OCI-LY7 (cell line): Measurements from ENCODE around the gene S1PR5. TPM values are rescaled to one million over a fixed set of nuclear protein-coding genes. Genes with fewer than 3 reads are reported as not detected.

Source experiments
- BruUV-seq: library from RNA; stranded (reverse); fragments of 400-500 nt; replicated peaks from 2 replicates; lab custom pipeline; 2021; lab: Mats Ljungman, UMichigan
- CTCF ChIA-PET: fragments of 300-600 bp; sonication (Branson Sonifier 250); formaldehyde crosslinking; loops from one replicate; lab custom pipeline; 2022; ENCODE audit warnings: antibody characterized with exemption; ENCODE audit not compliant: unreplicated experiment; lab: Charles Lee
- POLR2A ChIA-PET: fragments of 300-600 bp; sonication (Branson Sonifier 250); formaldehyde crosslinking; loops from one replicate; lab custom pipeline; 2022; ENCODE audit warnings: antibody characterized with exemption; lab: Charles Lee
- DNase-seq: peaks from one replicate; pipeline ENCODE4 v3.0.0-alpha.2; 2015; ENCODE audit warnings: low spot score
- H2AFZ ChIP-seq: fragments of 200-600 bp; sonication (generic), shearing (Covaris generic); 2 replicates; pipeline ENCODE4 v1.6.1; 2014; ENCODE audit warnings: mild to moderate bottlenecking, antibody characterized with exemption, low read length, moderate library complexity
- H3K27ac ChIP-seq: fragments of 200-600 bp; sonication (generic); 2 replicates; pipeline ENCODE4 v1.5.1; 2014; ENCODE audit warnings: mixed run types, low read depth, mild to moderate bottlenecking, moderate library complexity, low read length, inconsistent platforms; ENCODE audit not compliant: poor library complexity, severe bottlenecking
- H3K36me3 ChIP-seq: fragments of 200-600 bp; sonication (generic); 2 replicates; pipeline ENCODE4 v1.6.1; 2014; ENCODE audit warnings: mild to moderate bottlenecking, antibody characterized with exemption, low read length, moderate library complexity, mixed read lengths; ENCODE audit not compliant: insufficient read depth
- H3K4me1 ChIP-seq: fragments of 200-600 bp; sonication (generic); 2 replicates; pipeline ENCODE4 v1.5.1; 2014; ENCODE audit warnings: mild to moderate bottlenecking, low read length; ENCODE audit not compliant: insufficient read depth, poor library complexity, severe bottlenecking
- H3K4me2 ChIP-seq: fragments of 200-600 bp; sonication (generic); 2 replicates; pipeline ENCODE4 v1.6.1; 2014; ENCODE audit warnings: mild to moderate bottlenecking, low read length
- H3K4me3 ChIP-seq: fragments of 200-600 bp; sonication (generic); 2 replicates; pipeline ENCODE4 v1.5.1; 2014; ENCODE audit warnings: mild to moderate bottlenecking, low read depth, low read length; ENCODE audit not compliant: poor library complexity, severe bottlenecking
- H3K79me2 ChIP-seq: fragments of 200-600 bp; sonication (generic); 2 replicates; pipeline ENCODE4 v1.6.1; 2016; ENCODE audit warnings: low read depth, mild to moderate bottlenecking, low read length, moderate library complexity, mixed read lengths; ENCODE audit not compliant: insufficient read depth
- H3K9me2 ChIP-seq: fragments of 200-600 bp; sonication (generic); 2 replicates; pipeline ENCODE4 v1.6.1; 2016; ENCODE audit warnings: mild to moderate bottlenecking, low read length, mixed read lengths; ENCODE audit not compliant: insufficient read depth
- H3K9me3 ChIP-seq: fragments of 200-600 bp; sonication (generic); 2 replicates; pipeline ENCODE4 v1.6.1; 2014; ENCODE audit warnings: mild to moderate bottlenecking, mixed run types, low read length, mixed read lengths
- H4K20me1 ChIP-seq: fragments of 200-600 bp; sonication (generic); 2 replicates; pipeline ENCODE4 v1.6.1; 2014; ENCODE audit warnings: mild to moderate bottlenecking, antibody characterized with exemption, low read length, moderate library complexity, mixed read lengths; ENCODE audit not compliant: insufficient read depth
- EZH2phosphoT487 ChIP-seq: fragments of 200-600 bp; sonication (generic); IDR thresholded peaks from 2 replicates; pipeline ENCODE4 v1.6.1; 2018; ENCODE audit warnings: low read depth, borderline replicate concordance, mild to moderate bottlenecking, mixed run types, antibody characterized with exemption, low read length, moderate library complexity, mixed read lengths
- intact Hi-C: fragments of 100-400 bp; cut with micrococcal nuclease; formaldehyde crosslinking; loops from one replicate; pipeline ENCODE4 v1.10.0; 2022; ENCODE audit not compliant: unreplicated experiment
- total RNA-seq, 2 experiments: library from RNA; depleted of rRNA in 1 of 2; stranded (reverse); fragments of >200 nt in 1 of 2; shearing (Covaris generic) in 1 of 2; gene quantifications; 2 replicates each; pipeline ENCODE4 v1.2.3, GENCODE V29; 2014 to 2022
- TF ChIP-seq, protein P1 (sequence below): fragments of 200-600 bp; sonication (generic); conservative IDR thresholded peaks from 2 replicates; pipeline ENCODE4 v1.5.1; 2014; ENCODE audit warnings: mild to moderate bottlenecking, antibody characterized with exemption, low read length, moderate library complexity, mixed read lengths

Gene S1PR5
- total RNA-seq, 2 experiments from 2014 or later, result not detected

DNA sequence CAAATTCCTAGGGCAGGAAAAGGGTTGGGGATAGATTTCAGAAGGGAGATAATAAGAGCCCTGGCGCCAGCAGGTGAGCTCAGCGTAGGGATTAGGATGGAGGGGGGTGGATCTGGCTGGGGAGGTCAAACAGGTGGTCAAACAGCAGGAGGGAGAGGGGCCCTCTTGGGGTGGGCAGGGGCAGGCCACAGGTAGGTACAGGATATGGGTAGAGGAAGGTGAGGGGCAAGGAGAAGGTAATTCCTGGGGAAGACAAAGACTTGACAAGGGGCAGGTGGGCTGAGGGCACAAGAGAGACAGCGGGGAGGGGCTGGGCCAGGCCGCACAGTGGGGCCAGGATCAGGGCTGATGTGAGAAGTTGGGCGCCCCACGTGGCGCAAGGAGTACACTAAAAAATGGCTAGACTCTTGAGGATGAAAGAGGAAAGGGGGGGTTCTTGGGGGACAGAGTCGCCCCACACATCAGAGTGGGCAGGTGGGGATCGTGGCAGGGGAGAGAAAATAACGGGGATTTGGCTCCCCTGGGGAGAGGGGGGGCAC is 47.9 kb upstream of the S1PR5 start:
- no TSS peak for BruUV-seq
- no peaks in the 10 kb centered on the region for H4K20me1 ChIP-seq
- peak overlapping the region; percentile 82 for H3K4me2 ChIP-seq
- peak overlapping the region; percentile 81 for H3K27ac ChIP-seq
- peaks cover 38% of the 10 kb centered on the region for H3K36me3 ChIP-seq
- H3K4me3 ChIP-seq, result peak overlapping the region; percentile 94
- intact Hi-C loops, result loop anchor here (1.0 to 10.0 kb wide), 6 partner anchors 11 to 310 kb away; partner anchors contain the start of genes CARM1, ICAM3, ILF3 and RAVER1
- ChIA-PET POLR2A (interaction anchor here (0.6 to 1.0 kb wide), 2 partner anchors 11 to 14 kb away, joined by 3 read pairs; no protein-coding TSS in a partner anchor), CTCF (interaction anchor here (1.0 kb wide), 1 partner anchor 11 kb away, joined by 5 read pairs; no protein-coding TSS in a partner anchor)
- H3K79me2 ChIP-seq, result peaks cover 31% of the 10 kb centered on the region
- H3K9me3 ChIP-seq, result no peaks in the 10 kb centered on the region
- peak overlapping the region; percentile 44; the same call in 1 of the 2 replicates for H2AFZ ChIP-seq
- peaks cover 33% of the 10 kb centered on the region for H3K4me1 ChIP-seq
- TF ChIP-seq, protein P1, sequence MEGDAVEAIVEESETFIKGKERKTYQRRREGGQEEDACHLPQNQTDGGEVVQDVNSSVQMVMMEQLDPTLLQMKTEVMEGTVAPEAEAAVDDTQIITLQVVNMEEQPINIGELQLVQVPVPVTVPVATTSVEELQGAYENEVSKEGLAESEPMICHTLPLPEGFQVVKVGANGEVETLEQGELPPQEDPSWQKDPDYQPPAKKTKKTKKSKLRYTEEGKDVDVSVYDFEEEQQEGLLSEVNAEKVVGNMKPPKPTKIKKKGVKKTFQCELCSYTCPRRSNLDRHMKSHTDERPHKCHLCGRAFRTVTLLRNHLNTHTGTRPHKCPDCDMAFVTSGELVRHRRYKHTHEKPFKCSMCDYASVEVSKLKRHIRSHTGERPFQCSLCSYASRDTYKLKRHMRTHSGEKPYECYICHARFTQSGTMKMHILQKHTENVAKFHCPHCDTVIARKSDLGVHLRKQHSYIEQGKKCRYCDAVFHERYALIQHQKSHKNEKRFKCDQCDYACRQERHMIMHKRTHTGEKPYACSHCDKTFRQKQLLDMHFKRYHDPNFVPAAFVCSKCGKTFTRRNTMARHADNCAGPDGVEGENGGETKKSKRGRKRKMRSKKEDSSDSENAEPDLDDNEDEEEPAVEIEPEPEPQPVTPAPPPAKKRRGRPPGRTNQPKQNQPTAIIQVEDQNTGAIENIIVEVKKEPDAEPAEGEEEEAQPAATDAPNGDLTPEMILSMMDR, result peak; percentile 77
- TF ChIP-seq EZH2phosphoT487, result no peak
- DNase-seq, result peak; percentile 82
- no peaks in the 10 kb centered on the region for H3K9me2 ChIP-seq

DNA sequence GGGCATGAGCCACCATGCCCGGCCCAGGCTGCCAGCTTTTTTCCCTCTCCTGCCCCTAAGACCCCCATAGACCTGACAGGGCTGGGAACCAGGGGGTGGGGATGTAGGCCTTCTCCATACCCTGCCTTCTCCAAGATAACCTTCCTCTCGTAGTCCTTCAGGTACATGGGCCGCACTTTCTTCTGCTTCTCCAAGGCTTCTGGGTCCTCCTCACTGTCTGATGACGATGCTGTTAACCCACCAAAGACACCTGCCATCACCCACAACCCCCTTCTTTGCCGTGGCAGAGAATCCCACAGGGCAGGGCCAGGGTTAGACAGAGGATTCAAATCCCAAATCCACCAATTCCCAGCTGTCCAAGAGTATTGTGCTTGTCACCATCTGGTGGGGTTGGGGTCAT is 45.4 kb upstream of the S1PR5 start:
- ChIA-PET CTCF (no interaction called here), POLR2A (no interaction called here)
- Histone ChIP-seq H3K4me3 (no peak overlapping the region), H3K9me2 (no peaks in the 10 kb centered on the region), H4K20me1 (no peaks in the 10 kb centered on the region), H3K36me3 (peaks cover 61% of the 10 kb centered on the region), H3K4me1 (peaks cover 23% of the 10 kb centered on the region), H3K4me2 (no peak overlapping the region), H3K27ac (no peak overlapping the region), H2AFZ (no peak overlapping the region), H3K9me3 (no peaks in the 10 kb centered on the region), H3K79me2 (peaks cover 26% of the 10 kb centered on the region)
- TF ChIP-seq, protein P1, result no peak
- TF ChIP-seq EZH2phosphoT487, result no peak
- no TSS peak for BruUV-seq
- intact Hi-C loops, result loop anchor here (10.0 kb wide), 2 partner anchors 228 to 312 kb away; partner anchors contain the start of genes CARM1, ICAM3 and RAVER1
- DNase-seq, result no peak

DNA sequence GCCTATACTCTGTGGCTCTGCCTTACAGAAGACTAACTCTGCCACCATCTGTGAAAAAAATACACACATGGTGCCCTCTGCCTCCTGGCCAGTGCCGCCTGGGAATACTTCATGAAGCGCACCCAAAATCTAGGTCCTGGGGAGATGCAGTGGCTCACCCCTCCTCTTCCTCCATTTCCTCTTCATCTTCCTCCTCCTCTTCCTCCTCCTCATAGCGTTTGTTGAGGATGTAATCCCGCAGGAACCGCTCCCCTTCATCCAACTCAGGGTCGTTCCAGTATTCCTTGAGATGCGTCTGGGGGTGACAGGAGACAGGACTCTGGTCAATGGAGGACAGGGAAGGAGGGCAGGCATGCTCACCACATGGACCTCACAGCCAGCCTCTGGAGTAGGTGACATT is 42.9 kb upstream of the S1PR5 start:
- Histone ChIP-seq H4K20me1 (no peaks in the 10 kb centered on the region), H3K9me2 (no peaks in the 10 kb centered on the region), H3K79me2 (peaks cover 14% of the 10 kb centered on the region), H2AFZ (no peak overlapping the region), H3K27ac (no peak overlapping the region), H3K4me1 (peaks cover 12% of the 10 kb centered on the region), H3K36me3 (peaks cover 84% of the 10 kb centered on the region), H3K4me3 (no peak overlapping the region), H3K9me3 (no peaks in the 10 kb centered on the region), H3K4me2 (no peak overlapping the region)
- POLR2A ChIA-PET, result no interaction called here
- no TSS peak for BruUV-seq
- TF ChIP-seq EZH2phosphoT487, result no peak
- TF ChIP-seq, protein P1, result no peak
- CTCF ChIA-PET, result no interaction called here
- no peak for DNase-seq
- intact Hi-C loops, result loop anchor here (10.0 kb wide), 2 partner anchors 225 to 315 kb away; partner anchors contain the start of genes CARM1, ICAM3 and RAVER1
